HEK293 (cell line): ENCODE measurements around the gene RASSF8.

Source experiments
- BCL11A ChIP-seq: fragments of 450-650 bp; formaldehyde crosslinking; IDR thresholded peaks from 2 replicates; pipeline ENCODE4 v1.5.1; 2016; ENCODE audit warnings: low read depth, missing biosample characterization, missing genetic modification characterization
- CTCF ChIP-seq: fragments of 450-650 bp; formaldehyde crosslinking; IDR thresholded peaks from 2 replicates; pipeline ENCODE4 v1.5.1; 2016; ENCODE audit warnings: missing biosample characterization, missing genetic modification characterization
- KLF1 ChIP-seq: fragments of 450-650 bp; formaldehyde crosslinking; IDR thresholded peaks from 2 replicates; pipeline ENCODE4 v1.5.1; 2016; ENCODE audit warnings: missing biosample characterization, missing genetic modification characterization
- PRDM1 ChIP-seq: fragments of 450-650 bp; formaldehyde crosslinking; IDR thresholded peaks from 2 replicates; pipeline ENCODE4; 2016; ENCODE audit warnings: missing biosample characterization, missing genetic modification characterization
- REST ChIP-seq: fragments of 450-650 bp; formaldehyde crosslinking; IDR thresholded peaks from 2 replicates; pipeline ENCODE4 v1.5.1; 2016; ENCODE audit warnings: missing biosample characterization, missing genetic modification characterization
- SP2 ChIP-seq: fragments of 450-650 bp; formaldehyde crosslinking; IDR thresholded peaks from 2 replicates; pipeline ENCODE4 v1.5.1; 2016; ENCODE audit warnings: missing biosample characterization, missing genetic modification characterization
- YY1 ChIP-seq: fragments of 450-650 bp; formaldehyde crosslinking; IDR thresholded peaks from 2 replicates; pipeline ENCODE4 v1.5.1; 2018; ENCODE audit warnings: missing biosample characterization, missing genetic modification characterization
- ZNF174 ChIP-seq: fragments of 450-650 bp; formaldehyde crosslinking; IDR thresholded peaks from 2 replicates; pipeline ENCODE4 v1.5.0; 2017; ENCODE audit warnings: missing biosample characterization, mild to moderate bottlenecking, missing genetic modification characterization
- ZNF2 ChIP-seq: fragments of 450-650 bp; formaldehyde crosslinking; IDR thresholded peaks from 2 replicates; pipeline ENCODE4 v1.5.1; 2016; ENCODE audit warnings: missing biosample characterization, missing genetic modification characterization
- ZNF24 ChIP-seq: fragments of 450-650 bp; formaldehyde crosslinking; IDR thresholded peaks from 2 replicates; pipeline ENCODE4 v1.5.1; 2016; ENCODE audit warnings: missing biosample characterization, missing genetic modification characterization
- ZNF274 ChIP-seq, 2 experiments: fragments of 200-500 bp in 1 of 2; fragments of 450-650 bp in 1 of 2; sonication (Bioruptor generic) in 1 of 2; formaldehyde crosslinking in 1 of 2; IDR thresholded peaks; 2 replicates each; pipeline versions ENCODE4 v1.5.1 to v1.6.1; 2014 to 2016; ENCODE audit warnings: borderline replicate concordance in 1 of 2, inconsistent platforms in 1 of 2, low read length in 1 of 2, missing biosample characterization in 1 of 2, missing genetic modification characterization in 1 of 2
- ZNF747 ChIP-seq: fragments of 450-650 bp; formaldehyde crosslinking; IDR thresholded peaks from 2 replicates; pipeline ENCODE4 v1.5.1; 2016; ENCODE audit warnings: missing biosample characterization, missing genetic modification characterization

- no peak for TF ChIP-seq CTCF (tag by site-specific recombination)
- no peak for TF ChIP-seq PRDM1 (tag by site-specific recombination)
- TF ChIP-seq REST (tag by site-specific recombination), result no peak
- TF ChIP-seq KLF1 (tag by site-specific recombination), result no peak
- TF ChIP-seq SP2, result no peak
- TF ChIP-seq ZNF24 (tag by site-specific recombination), result no peak
- TF ChIP-seq YY1 (tag by site-specific recombination), result no peak
- TF ChIP-seq ZNF747 (tag by site-specific recombination), result no peak
- TF ChIP-seq ZNF174 (tag by site-specific recombination), result no peak
- TF ChIP-seq ZNF2 (tag by site-specific recombination), result no peak
- no peak for TF ChIP-seq ZNF274 (IDR thresholded peaks at IDR 0.05; ENCODE audit: low read length)
- no peak for TF ChIP-seq ZNF274 (tag by site-specific recombination; IDR thresholded peaks at IDR 0.05; ENCODE audit: borderline replicate concordance)
- TF ChIP-seq BCL11A (tag by site-specific recombination), result no peak
Measured at GRCh38 chr12:26007566-26007965, 49.1 kb downstream of the RASSF8 start.
